Measurements from ENCODE around the gene ILDR2.

ILDR2 gene

DNA sequence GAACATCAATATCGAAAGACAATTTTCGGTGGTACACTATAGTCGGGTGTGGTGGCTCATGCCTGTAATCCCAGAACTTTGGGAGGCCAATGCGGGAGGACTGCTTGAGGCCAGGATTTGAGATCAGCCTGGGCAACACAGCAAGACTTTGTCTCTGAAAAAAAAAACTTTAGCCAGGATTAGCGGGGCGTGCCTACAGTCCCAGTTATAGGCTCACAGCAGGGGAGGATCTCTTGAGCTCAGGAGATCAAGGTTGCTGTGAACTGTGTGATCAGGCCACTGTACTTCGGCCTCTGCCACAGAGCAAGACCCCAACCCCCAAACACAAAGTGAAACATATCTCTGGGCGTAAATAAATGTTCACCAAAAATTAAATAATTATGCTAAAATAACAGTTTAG is 100.9 kb downstream of the ILDR2 start:
- no peak overlapping the region for H3K27ac ChIP-seq (ENCODE audit: extremely low read depth, low read depth, low read length)
- ChIA-PET POLR2A (interaction anchor here (2.8 kb wide), 1 partner anchor 36 kb away, joined by 21 read pairs; the partner anchor contains the start of gene POGK), CTCF (interaction anchor here (0.6 to 0.7 kb wide), 2 partner anchors 178 to 187 kb away, joined by 4 read pairs; no protein-coding TSS in a partner anchor)
- no peaks in the 10 kb centered on the region for H3K9me3 ChIP-seq (ENCODE audit: control insufficient read depth, insufficient read depth, low read depth, low read length)
- no peaks in the 10 kb centered on the region; the same call in 1 of the 2 replicates for H3K4me1 ChIP-seq (ENCODE audit: control insufficient read depth, insufficient read depth, low read length)
- H3K4me3 ChIP-seq (ENCODE audit: low read depth, low read length), result no peak overlapping the region
- peak; percentile 27; the same call in 1 of the 2 replicates for TF ChIP-seq KLF9 (tag by site-specific recombination; IDR thresholded peaks at IDR 0.05; ENCODE audit: low read depth)
- no peak for TF ChIP-seq ZNF768 (tag by site-specific recombination; IDR thresholded peaks at IDR 0.05)
- TF ChIP-seq, protein P1, sequence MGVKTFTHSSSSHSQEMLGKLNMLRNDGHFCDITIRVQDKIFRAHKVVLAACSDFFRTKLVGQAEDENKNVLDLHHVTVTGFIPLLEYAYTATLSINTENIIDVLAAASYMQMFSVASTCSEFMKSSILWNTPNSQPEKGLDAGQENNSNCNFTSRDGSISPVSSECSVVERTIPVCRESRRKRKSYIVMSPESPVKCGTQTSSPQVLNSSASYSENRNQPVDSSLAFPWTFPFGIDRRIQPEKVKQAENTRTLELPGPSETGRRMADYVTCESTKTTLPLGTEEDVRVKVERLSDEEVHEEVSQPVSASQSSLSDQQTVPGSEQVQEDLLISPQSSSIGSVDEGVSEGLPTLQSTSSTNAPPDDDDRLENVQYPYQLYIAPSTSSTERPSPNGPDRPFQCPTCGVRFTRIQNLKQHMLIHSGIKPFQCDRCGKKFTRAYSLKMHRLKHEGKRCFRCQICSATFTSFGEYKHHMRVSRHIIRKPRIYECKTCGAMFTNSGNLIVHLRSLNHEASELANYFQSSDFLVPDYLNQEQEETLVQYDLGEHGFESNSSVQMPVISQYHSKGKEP (tag by site-specific recombination; IDR thresholded peaks at IDR 0.05), result no peak
- peak; percentile 19; the same call in 1 of the 2 replicates for TF ChIP-seq GLIS1 (tag by site-specific recombination; IDR thresholded peaks at IDR 0.05)
- peak; percentile 41 for TF ChIP-seq ZIC2 (tag by site-specific recombination; IDR thresholded peaks at IDR 0.05)
- H3K36me3 ChIP-seq (ENCODE audit: control insufficient read depth in 2 of 2, insufficient read depth in 1 of 2, low read length in 2 of 2), result no peaks in the 10 kb centered on the region

DNA sequence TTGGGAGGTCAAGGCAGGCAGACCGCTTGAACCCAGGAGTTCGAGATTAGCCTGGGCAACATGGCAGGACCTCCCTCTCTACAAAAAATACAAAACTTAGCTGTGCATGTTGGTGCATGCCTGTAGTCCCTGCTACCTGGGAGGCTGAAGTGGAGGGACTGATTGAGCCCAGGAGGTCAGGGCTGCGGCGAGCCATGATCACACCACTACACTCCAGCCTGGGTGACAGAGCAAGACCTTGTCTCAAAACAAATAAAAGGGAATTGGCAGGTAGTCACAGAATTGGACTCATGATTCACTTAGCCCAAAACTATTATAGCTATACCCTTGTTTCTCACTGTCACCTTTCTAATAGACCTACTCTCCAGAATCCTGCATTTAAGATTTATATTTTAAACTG is 104.8 kb downstream of the ILDR2 start:
- ChIA-PET CTCF (interaction anchor here (0.8 to 1.2 kb wide), 3 partner anchors 40 to 187 kb away, joined by 3 to 5 read pairs (median 3); no protein-coding TSS in a partner anchor), POLR2A (no interaction called here)
- peaks cover 19 to 23% of the 10 kb centered on the region in 2 experiments for H3K36me3 ChIP-seq (ENCODE audit: control insufficient read depth in 2 of 2, insufficient read depth in 1 of 2, low read length in 2 of 2)

DNA sequence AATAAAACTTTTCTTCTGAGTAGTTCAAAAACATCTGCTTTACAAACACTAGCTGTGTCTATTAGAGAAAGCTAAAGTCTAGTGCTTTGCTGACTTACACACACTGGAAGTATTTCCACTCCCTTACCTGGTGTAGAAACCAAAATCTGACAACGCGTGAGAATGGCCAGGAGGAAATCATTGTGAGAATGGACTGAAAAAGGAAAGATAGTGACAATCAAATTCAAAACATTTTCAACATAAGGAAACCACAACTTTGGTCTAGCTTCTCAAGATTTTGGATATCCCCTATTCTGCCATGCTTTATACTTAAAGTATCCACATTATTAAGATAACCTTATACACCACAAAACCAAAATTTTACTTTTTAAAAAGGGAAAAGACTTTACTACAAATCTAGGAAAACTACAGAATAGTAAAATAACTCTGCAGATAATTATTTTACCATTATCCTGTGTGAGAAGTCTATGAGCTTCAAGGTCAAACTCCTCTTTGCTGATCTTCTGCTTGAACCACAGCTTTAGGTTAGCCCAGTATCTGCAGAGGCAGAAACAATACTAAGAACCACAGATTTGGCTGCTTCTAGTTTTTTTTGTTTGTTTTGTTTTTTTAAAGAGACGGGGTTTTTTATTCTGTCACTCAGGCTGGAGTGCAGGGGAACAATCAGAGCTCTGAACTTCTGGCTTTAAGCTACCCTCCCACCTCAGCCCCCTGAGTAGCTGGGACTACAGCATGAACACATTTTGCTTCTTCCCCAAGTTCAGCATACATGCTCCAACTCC is 105.8 kb downstream of the ILDR2 start:
- Histone ChIP-seq H3K4me3 (ENCODE audit: low read depth, low read length) (no peak overlapping the region), H3K36me3 (ENCODE audit: control insufficient read depth in 2 of 2, insufficient read depth in 1 of 2, low read length in 2 of 2) (peaks cover 25 to 26% of the 10 kb centered on the region in 2 experiments), H3K4me1 (ENCODE audit: control insufficient read depth, insufficient read depth, low read length) (no peaks in the 10 kb centered on the region; the same call in 1 of the 2 replicates), H3K27ac (ENCODE audit: extremely low read depth, low read depth, low read length) (no peak overlapping the region), H3K9me3 (ENCODE audit: control insufficient read depth, insufficient read depth, low read depth, low read length) (no peaks in the 10 kb centered on the region)
- CTCF ChIA-PET, result interaction anchor here (0.6 to 0.9 kb wide), 4 partner anchors 10 to 1366 kb away, joined by 3 to 4 read pairs (median 3); no protein-coding TSS in a partner anchor
- TF ChIP-seq ZNF560 (tag by site-specific recombination; IDR thresholded peaks at IDR 0.05; ENCODE audit: borderline replicate concordance), result no peak
- TF ChIP-seq, protein P2, sequence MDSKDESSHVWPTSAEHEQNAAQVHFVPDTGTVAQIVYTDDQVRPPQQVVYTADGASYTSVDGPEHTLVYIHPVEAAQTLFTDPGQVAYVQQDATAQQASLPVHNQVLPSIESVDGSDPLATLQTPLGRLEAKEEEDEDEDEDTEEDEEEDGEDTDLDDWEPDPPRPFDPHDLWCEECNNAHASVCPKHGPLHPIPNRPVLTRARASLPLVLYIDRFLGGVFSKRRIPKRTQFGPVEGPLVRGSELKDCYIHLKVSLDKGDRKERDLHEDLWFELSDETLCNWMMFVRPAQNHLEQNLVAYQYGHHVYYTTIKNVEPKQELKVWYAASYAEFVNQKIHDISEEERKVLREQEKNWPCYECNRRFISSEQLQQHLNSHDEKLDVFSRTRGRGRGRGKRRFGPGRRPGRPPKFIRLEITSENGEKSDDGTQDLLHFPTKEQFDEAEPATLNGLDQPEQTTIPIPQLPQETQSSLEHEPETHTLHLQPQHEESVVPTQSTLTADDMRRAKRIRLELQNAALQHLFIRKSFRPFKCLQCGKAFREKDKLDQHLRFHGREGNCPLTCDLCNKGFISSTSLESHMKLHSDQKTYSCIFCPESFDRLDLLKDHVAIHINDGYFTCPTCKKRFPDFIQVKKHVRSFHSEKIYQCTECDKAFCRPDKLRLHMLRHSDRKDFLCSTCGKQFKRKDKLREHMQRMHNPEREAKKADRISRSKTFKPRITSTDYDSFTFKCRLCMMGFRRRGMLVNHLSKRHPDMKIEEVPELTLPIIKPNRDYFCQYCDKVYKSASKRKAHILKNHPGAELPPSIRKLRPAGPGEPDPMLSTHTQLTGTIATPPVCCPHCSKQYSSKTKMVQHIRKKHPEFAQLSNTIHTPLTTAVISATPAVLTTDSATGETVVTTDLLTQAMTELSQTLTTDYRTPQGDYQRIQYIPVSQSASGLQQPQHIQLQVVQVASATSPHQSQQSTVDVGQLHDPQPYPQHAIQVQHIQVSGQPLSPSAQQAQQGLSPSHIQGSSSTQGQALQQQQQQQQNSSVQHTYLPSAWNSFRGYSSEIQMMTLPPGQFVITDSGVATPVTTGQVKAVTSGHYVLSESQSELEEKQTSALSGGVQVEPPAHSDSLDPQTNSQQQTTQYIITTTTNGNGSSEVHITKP (tag by site-specific recombination; IDR thresholded peaks at IDR 0.05), result peak; percentile 41; the same call in 1 of the 2 replicates
- POLR2A ChIA-PET, result interaction anchor here (0.9 kb wide), 1 partner anchor 174 kb away, joined by 4 read pairs; no protein-coding TSS in a partner anchor

More for the DNA sequence above, 104.8 kb downstream of the ILDR2 start:
- Histone ChIP-seq H3K4me1 (ENCODE audit: control insufficient read depth, insufficient read depth, low read length) (no peaks in the 10 kb centered on the region; the same call in 1 of the 2 replicates), H3K9me3 (ENCODE audit: control insufficient read depth, insufficient read depth, low read depth, low read length) (no peaks in the 10 kb centered on the region), H3K4me3 (ENCODE audit: low read depth, low read length) (no peak overlapping the region), H3K27ac (ENCODE audit: extremely low read depth, low read depth, low read length) (no peak overlapping the region)
- TF ChIP-seq GLIS1 (tag by site-specific recombination; IDR thresholded peaks at IDR 0.05) (peak; percentile 76), ZSCAN16 (tag by site-specific recombination; IDR thresholded peaks at IDR 0.05) (no peak)

DNA sequence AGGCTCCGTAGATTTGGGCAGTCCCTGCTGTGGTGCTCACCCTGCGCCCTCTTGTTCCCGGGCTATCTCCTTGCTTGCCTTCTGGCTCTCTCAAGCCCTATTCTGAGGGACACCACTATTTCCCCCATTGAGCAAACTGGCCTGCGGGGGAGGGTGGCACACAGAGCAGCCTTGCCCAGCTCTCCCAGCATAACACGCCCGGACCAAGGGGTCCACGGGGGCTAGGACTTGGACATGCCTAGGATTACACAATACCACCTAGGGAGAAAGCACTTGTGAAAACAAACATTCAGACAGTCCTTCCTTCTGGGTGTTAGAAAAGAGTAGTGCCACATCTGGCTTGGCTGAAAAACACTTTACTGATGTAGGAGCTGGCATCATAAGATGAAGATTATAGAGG is 106.7 kb downstream of the ILDR2 start:
- Histone ChIP-seq H3K4me1 (ENCODE audit: control insufficient read depth, insufficient read depth, low read length) (no peaks in the 10 kb centered on the region; the same call in 1 of the 2 replicates), H3K9me3 (ENCODE audit: control insufficient read depth, insufficient read depth, low read depth, low read length) (no peaks in the 10 kb centered on the region), H3K27ac (ENCODE audit: extremely low read depth, low read depth, low read length) (no peak overlapping the region), H3K36me3 (ENCODE audit: control insufficient read depth in 2 of 2, insufficient read depth in 1 of 2, low read length in 2 of 2) (peaks cover 26 to 33% of the 10 kb centered on the region in 2 experiments), H3K4me3 (ENCODE audit: low read depth, low read length) (no peak overlapping the region)
- ChIA-PET CTCF (interaction anchor here (0.8 to 0.9 kb wide), 2 partner anchors 188 to 189 kb away, joined by 3 read pairs; no protein-coding TSS in a partner anchor), POLR2A (interaction anchor here (0.9 kb wide), 1 partner anchor 175 kb away, joined by 4 read pairs; no protein-coding TSS in a partner anchor)
- TF ChIP-seq ZIC2 (tag by site-specific recombination; IDR thresholded peaks at IDR 0.05) (peak; percentile 29; the same call in 1 of the 2 replicates), GLI4 (tag by site-specific recombination; IDR thresholded peaks at IDR 0.05) (no peak)

Data from HEK293 (cell line).